Nephron (organoid): ENCODE results near the gene LHFPL2.

Source experiments
- H3K27ac Mint-ChIP-seq, 3 experiments: 2 replicates each; pipeline ENCODE4 v1.8.0; 2020; ENCODE audit warnings: mixed read lengths in 3 of 3, mild to moderate bottlenecking in 2 of 3, moderate library complexity in 1 of 3
- H3K27me3 Mint-ChIP-seq: 2 replicates; pipeline ENCODE4 v1.8.0; 2021; ENCODE audit warnings: low read depth, mild to moderate bottlenecking, moderate library complexity, mixed read lengths
- H3K36me3 Mint-ChIP-seq: 2 replicates; pipeline ENCODE4 v1.8.0; 2020; ENCODE audit warnings: low read depth, mixed read lengths
- H3K4me1 Mint-ChIP-seq: 2 replicates; pipeline ENCODE4 v1.8.0; 2020; ENCODE audit warnings: mixed read lengths
- H3K4me3 Mint-ChIP-seq, 3 experiments: 2 replicates each; pipeline ENCODE4 v1.8.0; 2020; ENCODE audit warnings: mild to moderate bottlenecking in 3 of 3, mixed read lengths in 3 of 3, moderate library complexity in 2 of 3
- H3K9me3 Mint-ChIP-seq: 2 replicates; pipeline ENCODE4 v1.8.0; 2020; ENCODE audit warnings: mixed read lengths
- CTCF ChIP-seq, 3 experiments: fragments of 200-600 bp; sonication (generic); IDR thresholded peaks; one replicate each; pipeline ENCODE4 v1.5.0; 2021; ENCODE audit warnings: antibody characterized with exemption in 3 of 3; ENCODE audit not compliant: unreplicated experiment in 3 of 3

Gene LHFPL2

GRCh38 chr5:78530342-78531096, 118.1 kb downstream of the LHFPL2 start:
- Mint-ChIP-seq H3K27ac (peak overlapping the region in 1 of 3 experiments; percentile 29), H3K4me1 (peaks cover 50% of the 10 kb centered on the region), H3K9me3 (no peaks in the 10 kb centered on the region), H3K36me3 (no peaks in the 10 kb centered on the region), H3K4me3 (no peak overlapping the region), H3K27me3 (no peaks in the 10 kb centered on the region)
- TF ChIP-seq CTCF (IDR thresholded peaks at IDR 0.05; ENCODE audit: unreplicated experiment in 3 of 3): no peak

- Mint-ChIP-seq H3K36me3 (no peaks in the 10 kb centered on the region), H3K9me3 (no peaks in the 10 kb centered on the region), H3K4me1 (peaks cover 56% of the 10 kb centered on the region), H3K27ac (peak overlapping the region; percentile 59 to 81 (median 74)), H3K27me3 (no peaks in the 10 kb centered on the region), H3K4me3 (no peak overlapping the region)
- no peak for TF ChIP-seq CTCF (IDR thresholded peaks at IDR 0.05; ENCODE audit: unreplicated experiment in 3 of 3)
These were observed 120.6 kb downstream of the LHFPL2 start for GRCh38 chr5:78527925-78528324.

GRCh38 chr5:78527054-78527859, 121.3 kb downstream of the LHFPL2 start:
- Mint-ChIP-seq H3K4me1 (peaks cover 61% of the 10 kb centered on the region), H3K27ac (peak overlapping the region; percentile 59 to 81 (median 74)), H3K4me3 (no peak overlapping the region), H3K27me3 (no peaks in the 10 kb centered on the region), H3K9me3 (no peaks in the 10 kb centered on the region), H3K36me3 (no peaks in the 10 kb centered on the region)
- no peak for TF ChIP-seq CTCF (IDR thresholded peaks at IDR 0.05; ENCODE audit: unreplicated experiment in 3 of 3)

- H3K9me3 Mint-ChIP-seq: no peaks in the 10 kb centered on the region
- no peaks in the 10 kb centered on the region for H3K27me3 Mint-ChIP-seq
- peak overlapping the region; percentile 28 to 59 (median 40) for H3K27ac Mint-ChIP-seq
- no peak overlapping the region for H3K4me3 Mint-ChIP-seq
- no peak for TF ChIP-seq CTCF (IDR thresholded peaks at IDR 0.05; ENCODE audit: unreplicated experiment in 3 of 3)
- no peaks in the 10 kb centered on the region for H3K36me3 Mint-ChIP-seq
- peaks cover 61% of the 10 kb centered on the region for H3K4me1 Mint-ChIP-seq
These were observed 122.5 kb downstream of the LHFPL2 start for GRCh38 chr5:78526049-78526525.

GRCh38 chr5:78523314-78524193, 125.0 kb downstream of the LHFPL2 start:
- Mint-ChIP-seq H3K27me3 (no peaks in the 10 kb centered on the region), H3K9me3 (no peaks in the 10 kb centered on the region), H3K36me3 (peaks cover 5% of the 10 kb centered on the region), H3K4me1 (peaks cover 69% of the 10 kb centered on the region), H3K4me3 (peak overlapping the region in 2 of 3 experiments; percentile 1 to 8), H3K27ac (peak overlapping the region; percentile 84 to 89 (median 88))
- TF ChIP-seq CTCF (IDR thresholded peaks at IDR 0.05; ENCODE audit: unreplicated experiment in 3 of 3): no peak
